NCI-H2196 (cell line): ENCODE results near the gene SIAH2.
"Not testable (repeated sequence)": the region's sequence is repeated elsewhere in the genome, so short reads cannot be mapped to it uniquely, and the experiment has no call there.

Experiments
- DNase-seq: peaks from one replicate; lab custom pipeline; 2025; ENCODE audit not compliant: unreplicated experiment; lab: John Stamatoyannopoulos, UW

SIAH2 gene, protein sequence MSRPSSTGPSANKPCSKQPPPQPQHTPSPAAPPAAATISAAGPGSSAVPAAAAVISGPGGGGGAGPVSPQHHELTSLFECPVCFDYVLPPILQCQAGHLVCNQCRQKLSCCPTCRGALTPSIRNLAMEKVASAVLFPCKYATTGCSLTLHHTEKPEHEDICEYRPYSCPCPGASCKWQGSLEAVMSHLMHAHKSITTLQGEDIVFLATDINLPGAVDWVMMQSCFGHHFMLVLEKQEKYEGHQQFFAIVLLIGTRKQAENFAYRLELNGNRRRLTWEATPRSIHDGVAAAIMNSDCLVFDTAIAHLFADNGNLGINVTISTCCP

DNA sequence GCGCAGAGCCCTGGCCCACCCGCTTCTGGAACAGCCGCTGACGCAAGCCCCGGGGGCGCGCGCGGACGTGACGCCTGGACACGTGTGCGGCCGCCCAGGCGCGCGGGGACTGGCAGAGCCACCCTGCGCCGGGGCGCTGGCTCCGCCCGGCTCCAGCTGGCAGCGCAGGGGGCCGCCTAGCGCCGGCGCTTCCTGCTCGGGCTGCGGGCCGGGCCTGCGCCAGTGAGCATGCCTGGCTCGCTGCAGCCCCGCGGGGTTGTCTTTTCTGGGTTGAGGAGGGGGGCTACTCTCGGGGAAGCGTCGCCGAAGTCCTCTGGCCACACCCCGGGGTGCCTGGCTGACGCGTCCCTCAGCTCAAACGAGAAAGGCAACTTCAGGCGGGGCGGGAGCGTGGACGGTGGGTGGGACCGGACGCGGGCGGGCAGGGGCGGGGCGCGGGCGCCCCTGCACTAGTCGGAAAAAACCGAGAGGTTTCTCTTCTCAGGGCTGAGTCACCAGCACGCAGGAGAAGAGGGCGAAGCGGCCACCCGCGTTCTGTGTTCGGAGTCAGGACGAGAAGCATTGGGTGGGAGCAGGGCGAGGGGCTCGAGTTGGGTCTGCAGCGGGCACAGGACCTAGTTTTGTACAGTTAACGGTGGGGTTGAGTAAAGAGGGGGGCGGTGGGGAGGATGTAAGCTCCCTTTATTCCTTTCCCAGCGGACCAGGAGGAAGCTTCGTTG is at the start of gene SIAH2:
SIAH2 (minus strand) TSS at position 48 of the 719 bp plus-strand sequence. CDS start 320 bp downstream, outside the sequence.
- peak; percentile 89 for DNase-seq

DNA sequence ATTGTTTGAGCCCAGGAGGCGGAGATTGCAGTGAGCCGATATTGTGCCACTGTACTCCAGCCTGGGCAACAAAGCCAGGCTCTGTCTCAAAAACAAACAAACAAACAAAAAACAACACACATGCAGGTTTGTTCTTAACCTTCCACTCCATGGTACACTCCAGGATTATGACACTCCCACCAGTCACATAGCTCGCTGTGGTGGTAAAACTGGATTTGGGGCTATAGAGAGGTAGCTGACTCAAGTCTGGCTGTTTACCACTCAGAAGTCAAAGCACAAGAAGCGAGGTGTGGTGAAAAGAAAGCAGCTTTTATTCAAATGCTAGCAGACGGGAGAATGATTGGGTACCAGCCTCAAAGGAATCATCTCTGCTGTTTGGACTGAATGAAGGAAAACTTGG is 49.0 kb upstream of the SIAH2 start:
- DNase-seq = no peak

DNA sequence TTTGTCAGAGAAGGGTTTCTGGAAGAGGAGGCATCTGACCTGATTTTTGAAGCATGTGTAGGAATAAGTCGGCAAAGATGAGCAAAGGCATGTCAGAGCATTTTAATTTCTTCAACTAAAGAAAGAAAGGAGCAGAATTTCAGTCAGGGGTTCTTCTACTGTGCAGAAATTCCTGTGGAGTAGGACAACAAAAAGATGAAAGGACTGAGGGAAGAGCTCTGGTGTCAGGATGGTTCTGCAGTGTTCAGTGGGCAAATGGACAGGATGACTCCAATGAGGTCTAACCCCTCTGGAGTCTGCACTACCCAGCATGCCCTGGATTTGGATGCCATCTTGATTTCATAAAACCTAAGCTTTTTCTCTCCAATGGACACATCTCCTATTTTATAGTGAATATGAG is 47.7 kb upstream of the SIAH2 start:
- no peak for DNase-seq

DNA sequence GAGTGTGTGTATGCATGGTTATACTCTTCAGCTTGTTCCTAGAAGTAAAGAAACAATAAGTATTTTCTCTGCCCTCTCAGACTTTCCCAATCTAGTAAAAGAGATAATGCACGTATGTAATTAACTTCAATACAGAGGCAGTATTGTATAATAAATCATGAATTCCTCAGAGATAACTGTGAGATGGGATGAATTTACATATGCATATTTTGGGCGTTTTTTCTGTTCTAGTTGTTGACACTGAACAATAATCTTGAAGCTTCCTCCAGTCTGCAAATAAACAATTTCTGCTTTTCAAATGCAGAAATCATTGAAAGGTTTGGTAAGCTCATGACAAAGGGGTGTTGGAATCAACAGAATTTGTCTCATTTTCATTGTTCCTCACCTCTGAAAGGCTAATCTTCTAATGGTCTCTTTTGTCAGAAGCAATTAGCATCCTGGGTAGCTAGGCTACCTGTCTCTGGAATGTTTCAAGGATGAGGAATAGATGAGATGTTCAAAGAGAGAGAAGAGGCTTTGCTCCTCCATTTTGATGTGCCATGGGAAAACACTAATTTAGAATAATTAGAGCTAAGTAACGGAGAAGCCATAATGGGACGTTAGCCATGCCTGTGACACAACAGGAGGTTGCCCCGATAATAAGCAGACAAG is 43.3 kb upstream of the SIAH2 start:
- no peak for DNase-seq

DNA sequence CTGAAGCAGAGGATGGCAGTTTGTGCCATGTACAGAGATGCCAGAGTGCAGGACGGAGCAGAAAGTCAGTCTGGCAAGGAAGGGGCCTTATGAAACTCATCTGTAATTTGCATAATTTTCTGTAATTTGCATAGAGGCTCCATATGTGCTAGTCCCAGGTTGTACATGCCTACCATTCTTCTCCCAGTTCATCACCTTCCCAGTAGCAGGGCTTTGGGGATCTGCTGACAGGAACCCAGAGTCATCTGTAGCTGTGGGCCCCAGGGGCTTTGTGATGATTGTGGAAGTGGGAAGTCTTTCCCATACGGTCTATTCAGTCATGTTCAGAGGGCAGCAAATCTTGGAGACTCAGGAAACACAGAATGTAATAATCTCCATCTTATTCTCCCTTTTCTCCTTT is 42.4 kb upstream of the SIAH2 start:
- DNase-seq = no peak

DNA sequence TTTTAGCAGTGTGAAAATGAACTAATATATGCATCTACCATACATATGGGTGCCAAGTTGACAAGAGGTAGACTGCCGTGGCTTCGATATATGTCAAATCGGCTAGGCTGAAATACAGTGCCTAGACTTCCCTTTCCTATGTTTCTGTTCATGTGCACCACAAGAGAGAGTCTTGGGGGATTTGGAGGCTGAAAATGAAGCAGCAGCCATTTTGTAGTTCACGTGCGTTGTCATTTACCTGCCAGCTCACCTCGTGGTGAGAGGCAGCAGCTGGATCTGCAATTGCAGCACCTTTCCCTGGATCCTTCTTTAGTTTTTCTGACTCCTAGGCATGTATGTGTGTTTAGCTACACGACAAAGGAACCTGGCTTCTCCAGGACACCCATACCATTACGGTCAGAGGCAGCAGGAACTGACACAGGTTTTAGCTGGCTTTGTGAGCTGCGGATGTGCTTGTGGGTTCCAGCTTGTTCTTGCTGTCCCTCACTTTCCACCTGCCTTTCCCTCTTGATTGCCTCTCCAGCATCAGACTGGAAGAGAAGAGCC is 40.5 kb upstream of the SIAH2 start:
- no peak for DNase-seq

DNA sequence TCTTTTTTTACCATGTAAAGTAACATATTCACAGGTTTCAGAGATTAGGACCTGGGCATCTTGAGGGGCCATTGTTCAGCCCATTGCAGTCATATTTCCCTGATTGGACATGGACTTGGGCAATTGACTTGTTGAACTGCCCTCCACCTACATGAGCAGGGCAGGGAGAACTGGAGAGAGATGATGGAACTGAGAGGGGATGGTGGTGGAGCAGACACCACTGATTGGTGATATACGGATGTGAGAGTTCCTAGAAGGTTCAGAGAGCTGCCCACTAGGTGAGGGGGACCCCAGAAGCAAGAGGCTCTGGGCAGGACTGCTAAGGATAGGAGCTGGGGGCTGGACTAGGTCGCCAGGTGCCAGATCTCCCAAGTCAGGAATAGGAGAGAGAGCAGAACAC is 37.8 kb upstream of the SIAH2 start:
- DNase-seq = no peak

DNA sequence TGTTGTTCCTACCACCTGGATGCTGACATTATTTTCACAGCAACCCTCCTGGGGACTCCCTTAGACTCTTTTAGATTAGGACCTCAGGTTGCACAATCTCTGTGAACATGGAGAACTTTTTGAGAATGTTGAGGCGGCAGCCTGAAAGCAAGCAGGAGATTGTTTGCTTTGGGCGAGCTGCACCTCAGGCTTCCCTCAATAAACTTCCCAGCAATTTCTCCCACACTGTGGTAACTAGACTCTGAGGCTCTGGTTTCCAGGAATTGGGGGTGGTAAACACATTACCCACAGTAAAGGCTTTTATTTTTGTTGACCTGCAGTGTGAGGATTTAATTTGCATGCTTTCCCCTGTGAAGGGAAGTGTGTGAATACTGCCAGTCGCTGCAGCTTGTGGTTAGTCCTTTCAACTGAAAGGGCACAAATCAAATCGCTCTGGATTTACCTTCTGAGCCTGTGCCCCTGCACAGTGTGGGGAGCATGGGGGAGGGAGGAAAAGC is 35.2 kb upstream of the SIAH2 start:
- no peak for DNase-seq

DNA sequence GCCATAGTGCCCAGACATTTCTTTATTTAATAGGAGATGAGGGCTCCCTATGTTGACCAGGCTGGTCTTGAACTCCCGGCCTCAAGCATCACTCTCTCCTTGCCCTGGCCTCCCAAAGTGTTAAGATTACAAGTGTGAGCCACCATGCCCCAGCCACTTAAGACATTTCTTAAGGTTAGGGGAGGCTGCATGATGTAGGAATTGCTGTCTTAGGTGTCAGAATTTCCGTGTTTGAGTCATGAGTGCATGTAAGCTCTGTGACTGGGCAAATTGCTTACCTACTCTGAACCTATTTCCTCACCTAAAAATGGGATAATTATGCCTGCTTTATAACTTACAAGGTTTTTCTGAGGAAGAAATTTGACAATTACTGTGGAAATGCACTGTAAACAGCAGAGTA is 34.2 kb upstream of the SIAH2 start:
- DNase-seq = no peak

DNA sequence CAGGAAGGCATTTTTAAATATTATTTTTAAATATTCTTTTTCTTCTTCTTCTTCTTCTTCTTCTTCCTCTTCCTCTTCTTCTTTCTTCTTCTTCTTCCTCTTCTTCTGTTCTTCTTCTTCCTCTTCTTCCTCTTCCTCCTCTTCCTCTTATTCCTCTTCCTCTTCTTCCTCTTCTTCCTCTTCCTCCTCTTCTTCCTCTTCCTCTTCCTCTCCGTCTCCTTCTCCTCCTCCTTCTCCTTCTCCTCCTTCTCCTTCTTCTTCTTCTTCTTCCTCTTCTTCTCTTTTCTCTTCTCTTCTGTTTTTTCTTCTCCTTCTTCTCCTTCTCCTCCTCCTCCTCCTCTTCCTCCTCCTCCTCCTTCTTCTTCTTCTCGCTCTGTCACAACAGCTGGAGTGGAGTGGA is 33.6 kb upstream of the SIAH2 start:
- DNase-seq = not testable (repeated sequence)

DNA sequence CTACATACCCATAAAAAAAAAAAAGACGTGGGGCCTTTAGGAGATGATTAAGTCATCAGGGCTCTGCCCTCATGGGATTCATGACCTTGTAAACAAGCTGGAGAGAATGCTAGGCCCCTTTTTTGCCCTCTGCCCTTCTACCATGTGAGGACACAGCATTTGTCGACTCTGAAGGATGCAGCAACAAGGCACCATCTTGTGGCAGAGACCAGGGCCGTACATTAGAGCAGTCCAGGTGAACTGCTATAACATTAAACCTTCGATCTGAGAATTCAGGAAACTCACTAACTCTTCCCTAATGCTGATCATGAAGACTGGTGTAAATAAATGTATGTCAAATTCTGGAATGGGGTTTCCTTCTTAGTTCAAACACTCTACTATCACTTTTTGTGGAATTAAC is 30.7 kb upstream of the SIAH2 start:
- DNase-seq = no peak

DNA sequence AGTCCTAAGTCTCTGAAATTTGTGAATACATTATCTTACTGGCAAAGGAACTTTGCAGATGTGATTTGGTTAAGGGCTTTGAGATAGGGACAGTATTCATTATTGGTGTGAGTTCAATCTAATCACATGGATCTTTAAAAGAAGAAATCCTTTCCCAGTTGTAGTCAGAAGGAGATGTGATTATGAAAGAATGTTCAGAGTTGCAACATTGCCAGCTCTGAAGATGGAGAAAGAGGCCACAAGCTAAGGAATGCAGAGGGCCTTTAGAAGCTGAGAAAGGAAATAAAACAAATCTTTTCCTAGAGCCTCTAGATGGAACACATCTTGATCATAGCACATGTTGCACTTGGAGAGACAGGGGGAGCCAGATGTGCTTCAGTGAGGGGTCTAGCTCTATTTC is 27.7 kb upstream of the SIAH2 start:
- no peak for DNase-seq

DNA sequence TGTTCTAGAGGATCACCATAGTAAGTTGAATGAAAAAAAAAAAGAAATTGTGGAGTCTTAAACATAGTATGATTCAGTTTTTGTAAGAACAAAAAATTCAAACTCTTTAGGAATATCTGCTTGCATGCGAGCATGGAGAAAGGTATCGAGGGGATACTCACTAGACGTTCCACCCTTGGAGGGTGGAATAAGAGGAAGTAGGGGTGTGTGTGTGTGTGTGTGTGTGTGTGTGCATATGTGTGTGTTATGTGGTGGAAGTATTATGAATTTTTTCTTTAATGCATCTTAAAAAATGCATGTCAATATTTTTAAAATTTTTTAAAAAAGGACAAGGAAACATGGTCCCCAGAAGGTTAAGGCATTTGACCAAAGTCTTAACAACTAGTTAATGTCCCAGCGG is 26.5 kb upstream of the SIAH2 start:
- no peak for DNase-seq

DNA sequence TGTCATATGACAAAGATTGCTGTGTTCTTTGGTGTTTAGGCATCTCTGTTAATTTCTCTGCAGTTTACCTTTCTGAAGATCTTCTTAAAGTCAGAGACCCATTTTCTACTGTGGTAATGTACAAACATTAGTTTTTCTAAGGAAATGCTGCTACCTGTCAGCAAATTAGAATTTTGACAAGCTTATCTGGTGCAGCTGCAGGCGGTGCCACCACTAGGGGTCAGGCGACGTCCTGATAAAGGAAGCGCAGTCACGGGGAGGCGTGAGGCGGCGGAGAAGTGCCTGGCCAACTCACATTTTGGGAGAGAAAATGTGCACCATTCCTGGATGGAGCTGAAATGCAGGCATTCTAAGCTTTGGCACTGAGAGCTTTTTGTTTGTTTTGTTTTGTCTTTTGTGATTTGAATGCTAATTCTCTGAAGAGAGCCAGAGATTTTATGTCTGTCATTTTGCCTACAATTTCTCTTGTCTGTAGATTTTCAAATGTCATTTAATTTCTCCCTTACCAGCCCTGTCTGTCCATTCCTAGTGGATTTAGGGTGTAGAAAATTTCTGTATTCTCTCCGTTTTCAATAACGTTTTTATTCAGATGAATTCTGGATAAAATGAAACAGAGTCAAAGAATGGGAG is 24.9 kb upstream of the SIAH2 start:
- peak; percentile 67 for DNase-seq

DNA sequence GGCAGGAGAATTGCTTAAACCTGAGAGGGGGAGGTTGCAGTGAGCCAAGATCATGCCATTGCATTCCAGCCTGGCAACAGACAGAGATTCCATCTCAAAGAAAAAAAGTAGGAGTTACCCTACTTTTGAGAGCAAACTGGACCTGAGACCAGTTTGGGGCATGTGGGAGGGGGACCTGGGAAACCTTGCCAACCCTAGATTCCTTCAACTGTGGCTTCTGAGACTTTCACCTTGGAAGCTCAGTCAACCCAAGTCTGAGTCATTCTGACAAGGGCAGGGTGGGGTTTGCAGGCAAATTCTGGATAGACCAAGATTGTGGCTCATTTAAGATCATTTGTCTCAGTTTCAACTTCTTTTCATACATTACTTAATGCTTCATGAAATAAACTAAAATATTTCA is 23.8 kb upstream of the SIAH2 start:
- DNase-seq = no peak

DNA sequence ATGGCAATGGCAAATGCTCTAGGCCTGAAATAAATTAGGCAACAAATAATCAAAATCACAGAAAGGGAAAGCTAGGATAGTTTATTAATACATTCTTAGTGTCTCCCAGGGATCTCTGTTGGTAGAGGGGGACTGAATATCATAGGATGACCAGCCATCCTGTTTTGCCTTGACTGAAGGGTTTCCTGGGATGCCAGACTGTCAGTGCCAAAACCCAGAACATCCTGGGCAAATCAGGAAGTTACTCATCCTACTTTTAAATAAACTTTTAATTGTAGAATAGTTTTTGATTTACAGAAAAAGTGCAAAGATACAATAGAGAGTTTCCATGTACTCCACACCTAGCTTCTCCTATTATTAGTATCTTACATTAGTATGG is 21.8 kb upstream of the SIAH2 start:
- DNase-seq = no peak

DNA sequence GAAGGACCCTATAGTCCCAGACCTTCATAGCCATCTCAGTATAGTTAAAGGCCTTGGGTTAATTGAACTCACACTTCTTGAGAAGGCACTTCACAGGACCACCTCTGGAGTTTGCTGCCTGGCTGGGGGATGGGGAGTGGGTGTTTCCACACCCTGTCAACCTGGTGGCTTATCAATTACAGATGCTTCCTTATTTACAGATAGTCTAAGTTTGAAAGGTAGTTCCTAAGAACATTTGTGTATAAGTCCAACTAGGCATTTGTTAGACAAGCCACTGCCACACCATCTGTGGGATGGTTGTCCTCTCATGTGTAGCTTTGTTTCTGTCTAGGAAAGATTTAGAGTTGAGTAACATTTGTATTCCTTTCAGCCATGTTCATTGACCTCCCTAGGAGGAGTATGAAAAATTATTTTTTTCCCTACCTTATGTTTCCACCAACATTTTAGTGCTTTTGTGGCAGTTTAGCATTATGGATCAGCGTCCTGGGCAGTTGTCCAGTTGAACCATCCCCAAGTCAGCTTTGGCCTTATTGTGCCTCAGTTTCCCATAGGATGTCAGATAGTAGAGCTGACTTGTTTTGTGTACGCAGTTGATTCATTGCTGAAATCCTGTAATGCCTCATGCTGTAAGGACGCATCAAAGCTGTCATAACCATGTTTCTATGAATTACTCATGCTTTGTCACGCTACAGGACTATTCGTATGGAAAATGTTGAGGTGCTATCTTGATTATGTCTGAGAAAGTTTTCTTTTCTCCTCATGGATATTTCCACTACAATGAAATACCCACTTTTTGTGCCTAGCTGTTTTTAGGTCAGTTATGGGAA is 21.2 kb upstream of the SIAH2 start:
- DNase-seq = no peak

DNA sequence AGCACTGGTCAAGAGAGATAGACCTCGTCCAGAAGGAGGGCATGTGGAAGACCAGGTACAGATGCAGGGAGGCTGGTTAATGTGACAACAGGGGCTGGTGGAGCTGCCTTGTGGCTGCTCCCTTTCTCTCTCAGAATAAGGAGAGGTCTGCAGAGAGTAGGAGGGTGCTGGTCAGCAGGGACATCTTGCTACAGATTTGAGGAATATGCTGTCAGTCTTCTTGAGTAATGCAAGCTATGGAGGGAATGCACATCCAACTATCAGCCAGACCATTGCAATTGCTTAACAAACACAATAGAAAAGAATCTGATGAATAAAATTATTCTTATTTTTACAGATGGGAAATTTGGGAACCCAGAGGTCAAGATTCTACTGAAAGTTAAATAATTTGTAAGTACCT is 20.3 kb upstream of the SIAH2 start:
- no peak for DNase-seq

DNA sequence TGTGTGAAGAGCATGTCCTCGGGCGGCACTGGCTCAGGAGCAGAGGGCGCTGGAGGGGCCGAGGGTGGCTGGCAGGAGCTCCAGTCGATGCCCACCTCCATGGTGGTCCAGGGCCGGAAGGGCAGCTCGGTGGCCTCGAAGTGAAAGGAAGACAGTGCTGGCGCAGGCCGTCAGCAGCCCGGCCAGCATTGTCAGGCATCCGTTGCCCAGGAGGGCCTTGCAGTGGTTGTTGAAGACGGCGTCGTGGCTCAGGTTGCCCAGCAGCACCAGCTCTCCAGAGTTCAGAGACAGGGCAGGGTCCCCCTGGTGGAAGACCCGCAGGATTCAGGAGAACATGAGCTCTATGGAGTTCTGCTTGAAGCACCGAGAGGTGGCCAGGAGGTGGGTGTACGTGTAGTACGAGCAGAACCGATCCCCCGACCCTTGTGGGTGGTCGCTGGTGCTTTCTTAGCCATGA is 16.5 kb upstream of the SIAH2 start:
- DNase-seq = no peak

DNA sequence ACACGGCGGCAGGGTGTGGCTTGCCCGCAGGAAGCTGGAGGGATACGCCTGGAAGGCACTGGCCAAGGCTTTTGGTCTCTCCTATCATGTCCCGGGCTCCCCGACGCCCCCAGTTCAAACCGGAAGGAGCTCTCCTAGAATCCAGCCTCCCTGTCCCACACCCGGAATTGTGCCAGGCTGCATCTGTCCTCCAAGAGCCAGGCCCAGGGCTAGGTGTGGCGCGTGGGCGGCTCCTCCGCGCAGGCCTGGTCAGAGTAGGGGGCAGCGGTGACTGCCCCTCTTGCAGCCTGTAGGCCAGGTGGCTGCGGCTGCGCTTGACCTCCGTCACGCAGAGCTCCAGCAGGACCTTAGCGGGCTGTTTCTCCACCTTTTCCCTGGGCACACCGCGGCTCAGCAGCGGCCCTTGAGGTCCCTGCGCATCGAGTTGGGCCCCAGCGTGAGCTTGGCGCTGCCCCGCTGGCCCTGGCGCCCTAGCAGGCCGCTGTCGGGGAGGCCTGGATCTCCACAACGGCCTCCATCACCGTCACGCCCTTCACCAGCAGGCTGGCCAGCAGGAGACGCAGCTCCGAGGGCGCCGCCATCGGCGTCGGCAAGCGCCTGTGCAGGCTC is 15.9 kb upstream of the SIAH2 start:
- no peak for DNase-seq
